ENCODE results near the gene FOXG1. TPM values are rescaled to one million over a fixed set of nuclear protein-coding genes. Genes with fewer than 3 reads are reported as not detected.

The FOXG1 gene
- total and polyA plus RNA-seq, 2 donors from 2014 or later: not detected

- Histone ChIP-seq H3K4me1 (ENCODE audit: control insufficient read depth in 2 of 3, insufficient read depth in 2 of 3, low read depth in 1 of 3, low read length in 3 of 3) (no peaks in the 10 kb centered on the region), H3K36me3 (ENCODE audit: control insufficient read depth in 2 of 3, insufficient read depth in 3 of 3, low read length in 3 of 3) (no peaks in the 10 kb centered on the region), H3K27me3 (ENCODE audit: control insufficient read depth, insufficient read depth, low read length) (peaks cover 84% of the 10 kb centered on the region), H3K4me3 (ENCODE audit: low read length in 3 of 3) (no peak overlapping the region), H3K9me3 (ENCODE audit: control insufficient read depth in 2 of 3, insufficient read depth in 1 of 3, low read length in 3 of 3) (no peaks in the 10 kb centered on the region), H3K9ac (ENCODE audit: low read length in 3 of 3) (no peak overlapping the region), H3K27ac (ENCODE audit: low read depth in 2 of 2, low read length in 2 of 2) (no peak overlapping the region)
- intact Hi-C loops (cut with DNase I): no loop called here
- no peak for FAIRE-seq
- TF ChIP-seq, protein P1, sequence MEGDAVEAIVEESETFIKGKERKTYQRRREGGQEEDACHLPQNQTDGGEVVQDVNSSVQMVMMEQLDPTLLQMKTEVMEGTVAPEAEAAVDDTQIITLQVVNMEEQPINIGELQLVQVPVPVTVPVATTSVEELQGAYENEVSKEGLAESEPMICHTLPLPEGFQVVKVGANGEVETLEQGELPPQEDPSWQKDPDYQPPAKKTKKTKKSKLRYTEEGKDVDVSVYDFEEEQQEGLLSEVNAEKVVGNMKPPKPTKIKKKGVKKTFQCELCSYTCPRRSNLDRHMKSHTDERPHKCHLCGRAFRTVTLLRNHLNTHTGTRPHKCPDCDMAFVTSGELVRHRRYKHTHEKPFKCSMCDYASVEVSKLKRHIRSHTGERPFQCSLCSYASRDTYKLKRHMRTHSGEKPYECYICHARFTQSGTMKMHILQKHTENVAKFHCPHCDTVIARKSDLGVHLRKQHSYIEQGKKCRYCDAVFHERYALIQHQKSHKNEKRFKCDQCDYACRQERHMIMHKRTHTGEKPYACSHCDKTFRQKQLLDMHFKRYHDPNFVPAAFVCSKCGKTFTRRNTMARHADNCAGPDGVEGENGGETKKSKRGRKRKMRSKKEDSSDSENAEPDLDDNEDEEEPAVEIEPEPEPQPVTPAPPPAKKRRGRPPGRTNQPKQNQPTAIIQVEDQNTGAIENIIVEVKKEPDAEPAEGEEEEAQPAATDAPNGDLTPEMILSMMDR (IDR thresholded peaks at IDR 0.05; ENCODE audit: borderline replicate concordance, extremely low read depth, insufficient read depth): no peak
- DNase-seq: peak in 1 of 5 donors; percentile 46
These were observed 8.5 kb downstream of the FOXG1 start for GRCh38 chr14:28774764-28775735.

DNA sequence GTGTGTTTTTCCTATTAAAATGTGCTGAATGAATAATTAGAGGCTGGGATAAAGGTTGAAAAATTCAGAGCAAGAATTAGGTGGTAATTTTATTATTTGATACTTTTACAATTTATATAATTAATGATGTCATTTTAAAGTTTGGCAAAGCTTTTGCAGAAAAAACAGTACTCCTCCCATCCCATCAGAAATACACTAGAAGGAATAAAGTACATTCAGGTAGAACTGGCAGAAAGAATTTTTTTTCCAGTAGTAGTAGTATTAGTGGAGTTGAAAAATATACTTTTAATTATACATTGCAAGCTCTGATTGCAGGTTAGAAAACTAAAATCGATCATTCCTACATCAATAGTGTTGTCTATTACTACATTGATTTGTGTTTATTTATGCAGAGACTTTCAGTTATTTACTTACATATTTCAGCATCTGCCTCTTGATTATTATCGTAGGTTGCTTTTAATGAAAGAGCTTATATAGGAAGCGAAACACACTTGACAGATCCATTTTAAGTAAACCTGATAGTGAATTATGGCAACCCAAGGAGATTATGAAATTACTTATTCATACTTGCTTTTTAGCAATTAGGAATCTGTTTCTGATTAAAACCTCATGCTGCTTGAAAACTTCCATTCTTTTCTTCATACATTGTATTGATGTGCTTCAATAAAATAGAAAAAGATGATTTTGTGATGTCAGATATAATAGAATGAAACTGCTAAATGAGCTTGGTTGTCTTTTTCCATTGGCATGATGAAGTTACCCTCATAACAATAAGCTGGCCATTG, 10.1 kb downstream of the FOXG1 start:
- intact Hi-C loops (cut with DNase I): no loop called here
- Histone ChIP-seq H3K4me1 (ENCODE audit: control insufficient read depth in 2 of 3, insufficient read depth in 2 of 3, low read depth in 1 of 3, low read length in 3 of 3) (no peaks in the 10 kb centered on the region), H3K9ac (ENCODE audit: low read length in 3 of 3) (no peak overlapping the region), H3K27me3 (ENCODE audit: control insufficient read depth, insufficient read depth, low read length) (peaks cover 80% of the 10 kb centered on the region), H3K4me3 (ENCODE audit: low read length in 3 of 3) (no peak overlapping the region), H3K27ac (ENCODE audit: low read depth in 2 of 2, low read length in 2 of 2) (no peak overlapping the region), H3K9me3 (ENCODE audit: control insufficient read depth in 2 of 3, insufficient read depth in 1 of 3, low read length in 3 of 3) (no peaks in the 10 kb centered on the region), H3K36me3 (ENCODE audit: control insufficient read depth in 2 of 3, insufficient read depth in 3 of 3, low read length in 3 of 3) (no peaks in the 10 kb centered on the region)
- TF ChIP-seq, protein P1 (IDR thresholded peaks at IDR 0.05; ENCODE audit: borderline replicate concordance, extremely low read depth, insufficient read depth): no peak
- FAIRE-seq (no peak), DNase-seq (peak in 1 of 5 donors; percentile 12)

DNA sequence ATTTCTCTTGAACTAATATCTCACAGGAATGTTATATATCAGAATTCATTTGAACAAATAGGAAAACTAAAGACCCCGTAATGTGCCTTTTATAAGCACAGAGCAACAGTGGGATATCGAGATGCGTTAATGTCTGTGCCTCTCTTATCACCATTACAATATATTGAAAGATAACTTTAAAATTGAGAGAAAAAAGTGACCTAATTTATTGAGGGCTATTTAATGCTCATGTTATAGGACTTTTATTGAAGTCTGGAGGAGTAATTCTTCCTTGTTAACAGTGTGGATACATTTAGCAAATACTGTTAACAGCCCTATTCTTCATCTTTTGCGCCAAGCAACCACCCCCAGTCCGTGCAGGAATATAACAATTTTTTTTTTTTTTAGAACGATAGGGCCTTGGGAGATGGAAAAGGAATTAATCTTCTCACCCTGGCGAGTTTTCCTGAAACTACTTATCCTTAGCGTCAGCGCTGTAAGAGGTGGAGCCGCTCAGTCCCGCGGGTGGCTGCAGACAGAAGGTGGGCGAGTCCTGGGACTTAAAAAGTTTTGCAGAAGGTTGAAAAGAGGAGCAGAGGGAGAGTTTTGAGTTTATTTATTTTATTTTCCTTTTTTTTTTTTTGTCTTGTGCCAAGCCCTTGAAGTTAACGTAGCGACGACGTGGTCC, 11.0 kb downstream of the FOXG1 start:
- no peak overlapping the region for H3K27ac ChIP-seq (ENCODE audit: low read depth in 2 of 2, low read length in 2 of 2)
- peaks cover 81% of the 10 kb centered on the region for H3K27me3 ChIP-seq (ENCODE audit: control insufficient read depth, insufficient read depth, low read length)
- DNase-seq: peak in 1 of 5 donors; percentile 22
- no peaks in the 10 kb centered on the region for H3K9me3 ChIP-seq (ENCODE audit: control insufficient read depth in 2 of 3, insufficient read depth in 1 of 3, low read length in 3 of 3)
- H3K36me3 ChIP-seq (ENCODE audit: control insufficient read depth in 2 of 3, insufficient read depth in 3 of 3, low read length in 3 of 3): no peaks in the 10 kb centered on the region
- FAIRE-seq: no peak
- no peak overlapping the region for H3K4me3 ChIP-seq (ENCODE audit: low read length in 3 of 3)
- no peaks in the 10 kb centered on the region for H3K4me1 ChIP-seq (ENCODE audit: control insufficient read depth in 2 of 3, insufficient read depth in 2 of 3, low read depth in 1 of 3, low read length in 3 of 3)
- no peak overlapping the region for H3K9ac ChIP-seq (ENCODE audit: low read length in 3 of 3)
- TF ChIP-seq, protein P1 (IDR thresholded peaks at IDR 0.05; ENCODE audit: borderline replicate concordance, extremely low read depth, insufficient read depth): no peak
- intact Hi-C loops (cut with DNase I): no loop called here
